ENCODE data around the gene LGALS4. TPM values are rescaled to one million over a fixed set of nuclear protein-coding genes. Genes with fewer than 3 reads are reported as not detected.

Gene LGALS4
- total and polyA plus RNA-seq, 2 experiments from 2014 or later: 0.19 TPM; not detected in 1

DNA sequence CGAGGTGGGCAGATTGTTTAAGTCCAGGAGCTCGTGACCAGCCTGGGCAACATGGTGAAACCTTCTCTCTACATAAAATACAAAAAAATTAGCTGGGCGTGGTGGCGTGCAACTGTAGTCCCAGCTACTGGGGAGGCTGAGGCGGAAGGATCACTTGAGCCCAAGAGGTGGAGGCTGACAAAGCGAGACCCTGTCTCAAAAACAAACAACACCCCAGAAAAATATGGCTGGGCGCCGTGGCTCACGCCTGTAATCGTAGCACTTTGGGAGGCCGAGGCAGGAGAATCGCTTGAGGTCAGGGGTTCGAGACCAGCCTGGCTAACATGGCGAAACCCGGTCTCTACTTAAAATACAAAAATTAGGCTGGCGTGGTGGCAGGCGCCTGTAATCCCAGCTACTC is 40.5 kb upstream of the LGALS4 start:
- H3F3A ChIP-seq (ENCODE audit: insufficient read depth): peaks cover 19% of the 10 kb centered on the region
- no peaks in the 10 kb centered on the region; the same call in 1 of the 2 replicates for H3K36me3 ChIP-seq (ENCODE audit: low read depth)
- peak overlapping the region; percentile 75 for H3K4me2 ChIP-seq (ENCODE audit: unreplicated experiment)
- no peaks in the 10 kb centered on the region for H3K9me3 ChIP-seq (ENCODE audit: low read depth)
- TF ChIP-seq EZH2 (IDR thresholded peaks at IDR 0.05; ENCODE audit: insufficient read depth, poor library complexity, severe bottlenecking): no peak
- TF ChIP-seq EZH2phosphoT487 (IDR thresholded peaks at IDR 0.05; ENCODE audit: insufficient read depth, low read depth): no peak
- WGBS, 2 experiments (ENCODE audit: low coverage in 1 of 2, low lambda C conversion rate in 2 of 2, missing lambda C conversion rate in 2 of 2): 84 to 88% methylated on average over 17 of the region's 17 CpGs
- peak overlapping the region; percentile 96 for H3K9ac ChIP-seq
- H3K4me3 ChIP-seq: peak overlapping the region; percentile 82
- H3K79me2 ChIP-seq (ENCODE audit: insufficient read depth): peaks cover 9% of the 10 kb centered on the region
- no peaks in the 10 kb centered on the region for H3K9me2 ChIP-seq (ENCODE audit: insufficient read depth)
- no peak for DNase-seq
- peaks cover 6% of the 10 kb centered on the region; the same call in 1 of the 2 replicates for H3K4me1 ChIP-seq (ENCODE audit: insufficient read depth)
- no peaks in the 10 kb centered on the region for H4K20me1 ChIP-seq (ENCODE audit: insufficient read depth)
- in situ Hi-C loops (cut with MboI): no loop called here
- H3K27me3 ChIP-seq (replicated peaks; ENCODE audit: insufficient read depth): no peaks in the 10 kb centered on the region
- peak overlapping the region; percentile 86 for H2AFZ ChIP-seq
- peak overlapping the region; percentile 95 for H3K27ac ChIP-seq

DNA sequence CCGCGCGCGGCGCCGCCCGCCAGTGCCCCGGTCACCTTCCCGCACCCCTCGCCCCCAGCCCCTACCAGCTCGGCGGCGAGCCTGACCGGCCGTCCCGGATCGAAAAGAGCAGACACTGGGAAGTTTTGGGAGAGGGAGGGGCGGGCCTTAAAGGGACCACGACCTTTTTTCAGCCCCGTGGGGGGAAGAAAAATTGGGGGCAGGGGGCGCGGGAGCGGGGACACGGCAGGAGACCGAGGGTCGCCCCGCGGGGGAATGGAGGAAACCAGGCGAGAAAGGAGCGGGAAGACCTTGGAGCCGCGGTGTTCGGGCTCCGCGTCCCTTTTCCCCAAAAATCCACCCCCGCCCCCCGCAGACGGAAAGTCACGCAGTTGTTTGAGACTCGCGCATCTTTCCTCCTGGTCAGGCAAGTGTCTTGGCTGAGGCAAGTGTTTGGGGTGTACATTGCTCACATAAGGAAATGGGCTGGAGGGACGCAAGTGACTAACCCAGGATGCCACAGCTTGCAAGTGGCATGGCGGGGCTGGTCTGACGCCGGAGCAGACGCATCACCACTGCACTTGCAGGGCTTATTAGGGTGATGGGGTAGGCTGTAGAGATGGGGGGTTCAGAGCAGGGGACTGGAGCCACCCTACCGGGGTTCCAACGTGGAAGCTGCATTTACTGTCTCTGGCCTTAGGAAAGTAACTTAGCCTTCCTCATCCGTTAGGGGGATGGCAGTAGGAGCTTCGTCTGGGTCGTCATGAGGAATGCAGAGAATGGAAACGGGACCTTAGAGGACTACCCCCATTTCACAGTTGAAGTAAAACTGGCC is 39.7 kb upstream of the LGALS4 start:
- Histone ChIP-seq H2AFZ (peak overlapping the region; percentile 86), H3F3A (ENCODE audit: insufficient read depth) (peaks cover 24% of the 10 kb centered on the region)
- 2% methylated on average over 22 to 44 of the region's 52 CpGs for WGBS, 2 experiments (ENCODE audit: low coverage in 1 of 2, low lambda C conversion rate in 2 of 2, missing lambda C conversion rate in 2 of 2)

DNA sequence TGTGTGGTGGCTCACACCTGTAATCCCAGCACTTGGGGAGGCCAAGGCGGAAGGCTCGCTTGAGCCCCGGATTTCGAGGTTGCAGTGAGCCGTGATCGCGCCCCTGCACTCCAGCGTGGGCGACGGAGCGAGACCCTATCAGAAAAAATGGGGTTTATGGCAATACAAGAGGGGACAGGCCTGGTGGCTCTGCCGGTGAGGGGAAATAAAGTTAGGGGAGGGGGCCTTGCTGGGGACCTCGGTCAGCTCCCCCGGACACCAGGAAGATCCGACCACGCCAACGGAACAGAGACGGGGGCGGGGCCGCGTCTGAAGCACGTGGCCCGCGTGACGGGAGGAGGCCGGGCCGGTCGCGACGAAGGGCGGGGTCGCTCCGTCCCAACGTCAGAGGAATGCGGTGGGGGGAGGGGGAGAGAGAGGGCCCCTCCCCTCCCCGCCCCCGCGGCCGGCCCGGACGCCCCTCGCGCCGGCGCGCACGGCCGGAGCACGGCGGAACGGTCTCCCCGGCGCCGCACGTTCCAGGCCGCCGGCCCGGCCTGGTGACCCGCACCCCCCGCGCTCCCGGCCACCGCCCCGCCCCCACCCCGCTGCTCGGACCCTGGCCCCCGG is 39.0 kb upstream of the LGALS4 start:
- Histone ChIP-seq H3K4me2 (ENCODE audit: unreplicated experiment) (peak overlapping the region; percentile 100), H3K79me2 (ENCODE audit: insufficient read depth) (peaks cover 24% of the 10 kb centered on the region), H3K27me3 (replicated peaks; ENCODE audit: insufficient read depth) (no peaks in the 10 kb centered on the region), H3K9me3 (ENCODE audit: low read depth) (no peaks in the 10 kb centered on the region), H3K4me3 (peak overlapping the region; percentile 97), H3K9ac (peak overlapping the region; percentile 96), H3K4me1 (ENCODE audit: insufficient read depth) (peaks cover 13% of the 10 kb centered on the region; the same call in 1 of the 2 replicates), H4K20me1 (ENCODE audit: insufficient read depth) (peaks cover 7% of the 10 kb centered on the region; the same call in 1 of the 2 replicates), H3F3A (ENCODE audit: insufficient read depth) (peaks cover 24% of the 10 kb centered on the region), H3K9me2 (ENCODE audit: insufficient read depth) (no peaks in the 10 kb centered on the region), H2AFZ (peak overlapping the region; percentile 67), H3K27ac (peak overlapping the region; percentile 97), H3K36me3 (ENCODE audit: low read depth) (peaks cover 6% of the 10 kb centered on the region)
- in situ Hi-C loops (cut with MboI): no loop called here
- 1 to 2% methylated on average over 11 to 31 of the region's 67 CpGs for WGBS, 2 experiments (ENCODE audit: low coverage in 1 of 2, low lambda C conversion rate in 2 of 2, missing lambda C conversion rate in 2 of 2)
- peak; percentile 98 for DNase-seq
- TF ChIP-seq EZH2 (IDR thresholded peaks at IDR 0.05; ENCODE audit: insufficient read depth, poor library complexity, severe bottlenecking) (no peak), EZH2phosphoT487 (IDR thresholded peaks at IDR 0.05; ENCODE audit: insufficient read depth, low read depth) (no peak)

More for the DNA sequence above, 39.7 kb upstream of the LGALS4 start:
- Histone ChIP-seq H3K79me2 (ENCODE audit: insufficient read depth) (peaks cover 17% of the 10 kb centered on the region), H3K9ac (peak overlapping the region; percentile 96), H3K27me3 (replicated peaks; ENCODE audit: insufficient read depth) (no peaks in the 10 kb centered on the region), H4K20me1 (ENCODE audit: insufficient read depth) (peaks cover 4% of the 10 kb centered on the region; the same call in 1 of the 2 replicates), H3K4me3 (peak overlapping the region; percentile 82), H3K27ac (peak overlapping the region; percentile 95), H3K9me3 (ENCODE audit: low read depth) (no peaks in the 10 kb centered on the region), H3K4me2 (ENCODE audit: unreplicated experiment) (peak overlapping the region; percentile 75), H3K4me1 (ENCODE audit: insufficient read depth) (peaks cover 13% of the 10 kb centered on the region; the same call in 1 of the 2 replicates), H3K36me3 (ENCODE audit: low read depth) (no peaks in the 10 kb centered on the region; the same call in 1 of the 2 replicates), H3K9me2 (ENCODE audit: insufficient read depth) (no peaks in the 10 kb centered on the region)
- TF ChIP-seq EZH2phosphoT487 (IDR thresholded peaks at IDR 0.05; ENCODE audit: insufficient read depth, low read depth): no peak
- TF ChIP-seq EZH2 (IDR thresholded peaks at IDR 0.05; ENCODE audit: insufficient read depth, poor library complexity, severe bottlenecking): no peak
- peak; percentile 93 for DNase-seq
- in situ Hi-C loops (cut with MboI): no loop called here

DNA sequence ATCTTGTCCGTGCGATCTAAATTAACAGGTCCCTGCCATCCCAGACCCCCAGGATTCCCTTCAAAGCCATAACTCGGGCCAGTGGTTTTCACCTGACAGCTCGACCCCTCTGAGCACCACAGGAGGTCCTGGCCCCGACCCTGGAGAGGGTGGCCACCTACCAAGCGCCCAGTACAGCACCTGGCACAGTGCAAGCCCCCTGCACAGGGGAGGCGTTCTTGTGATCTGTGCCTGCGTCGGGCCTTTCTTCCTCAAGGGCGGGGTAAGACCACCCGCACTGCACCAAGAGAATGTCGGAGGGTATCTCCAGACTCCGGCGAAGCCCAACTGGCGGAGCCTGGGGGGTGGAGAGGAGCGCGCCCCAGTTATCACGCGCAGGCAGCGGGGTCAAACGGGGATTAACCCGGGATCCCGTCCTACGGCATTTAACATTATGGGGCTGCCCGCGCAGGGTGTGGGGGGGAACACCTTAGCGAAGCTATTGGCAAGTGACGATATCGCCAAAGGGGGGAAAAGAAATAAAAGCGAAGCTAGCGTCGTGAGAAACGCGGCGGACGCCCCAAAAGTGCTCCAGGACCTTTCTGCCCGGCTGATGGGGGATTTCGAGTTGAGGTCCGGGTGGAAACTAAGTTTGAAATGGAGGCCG is 38.4 kb upstream of the LGALS4 start:
- H3K27me3 ChIP-seq (replicated peaks; ENCODE audit: insufficient read depth): no peaks in the 10 kb centered on the region
- in situ Hi-C loops (cut with MboI): no loop called here
- H3K79me2 ChIP-seq (ENCODE audit: insufficient read depth): peaks cover 31% of the 10 kb centered on the region
- H3F3A ChIP-seq (ENCODE audit: insufficient read depth): peaks cover 24% of the 10 kb centered on the region
- peak; percentile 40 for DNase-seq
- no peaks in the 10 kb centered on the region for H3K9me3 ChIP-seq (ENCODE audit: low read depth)
- WGBS, 2 experiments (ENCODE audit: low coverage in 1 of 2, low lambda C conversion rate in 2 of 2, missing lambda C conversion rate in 2 of 2): 1 to 2% methylated on average over 38 to 40 of the region's 40 CpGs
- no peaks in the 10 kb centered on the region for H3K9me2 ChIP-seq (ENCODE audit: insufficient read depth)
- peak overlapping the region; percentile 95 for H3K9ac ChIP-seq
- peaks cover 12% of the 10 kb centered on the region for H3K36me3 ChIP-seq (ENCODE audit: low read depth)
- peaks cover 13% of the 10 kb centered on the region; the same call in 1 of the 2 replicates for H3K4me1 ChIP-seq (ENCODE audit: insufficient read depth)
- peak overlapping the region; percentile 67 for H2AFZ ChIP-seq
- peak overlapping the region; percentile 100 for H3K4me2 ChIP-seq (ENCODE audit: unreplicated experiment)
- peaks cover 7% of the 10 kb centered on the region; the same call in 1 of the 2 replicates for H4K20me1 ChIP-seq (ENCODE audit: insufficient read depth)
- no peak for TF ChIP-seq EZH2 (IDR thresholded peaks at IDR 0.05; ENCODE audit: insufficient read depth, poor library complexity, severe bottlenecking)
- TF ChIP-seq EZH2phosphoT487 (IDR thresholded peaks at IDR 0.05; ENCODE audit: insufficient read depth, low read depth): no peak
- peak overlapping the region; percentile 97 for H3K4me3 ChIP-seq
- H3K27ac ChIP-seq: peak overlapping the region; percentile 97
